ENCODE results near the gene LRRC72.
"Not testable (repeated sequence)": the region's sequence is repeated elsewhere in the genome, so short reads cannot be mapped to it uniquely, and the experiment has no call there.

LRRC72 gene

DNA sequence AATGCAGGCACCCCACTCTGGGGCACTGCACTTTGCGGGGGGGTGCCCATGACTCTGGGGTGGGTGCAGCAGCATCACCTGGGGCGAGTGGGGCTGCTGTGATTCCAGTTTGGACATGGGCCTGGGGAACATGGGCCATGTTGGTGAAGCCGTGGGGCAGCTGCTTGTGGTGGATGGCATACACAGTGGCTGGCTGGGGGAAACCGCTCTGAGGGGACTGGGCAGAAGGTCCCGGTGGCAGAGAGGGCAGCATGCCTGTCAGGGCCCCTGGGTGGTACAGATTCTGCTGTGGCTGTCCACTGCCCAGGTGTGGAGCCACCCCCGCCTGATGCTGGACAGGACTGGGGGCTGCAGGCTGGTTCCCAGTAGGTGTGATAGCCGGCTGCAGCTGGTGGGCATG is 57.2 kb downstream of the LRRC72 start:
- DNase-seq (ENCODE audit: low spot score): no peak

GRCh38 chr7:16585540-16585939 is 58.9 kb downstream of the LRRC72 start:
- no peak for DNase-seq (ENCODE audit: low spot score)

DNA sequence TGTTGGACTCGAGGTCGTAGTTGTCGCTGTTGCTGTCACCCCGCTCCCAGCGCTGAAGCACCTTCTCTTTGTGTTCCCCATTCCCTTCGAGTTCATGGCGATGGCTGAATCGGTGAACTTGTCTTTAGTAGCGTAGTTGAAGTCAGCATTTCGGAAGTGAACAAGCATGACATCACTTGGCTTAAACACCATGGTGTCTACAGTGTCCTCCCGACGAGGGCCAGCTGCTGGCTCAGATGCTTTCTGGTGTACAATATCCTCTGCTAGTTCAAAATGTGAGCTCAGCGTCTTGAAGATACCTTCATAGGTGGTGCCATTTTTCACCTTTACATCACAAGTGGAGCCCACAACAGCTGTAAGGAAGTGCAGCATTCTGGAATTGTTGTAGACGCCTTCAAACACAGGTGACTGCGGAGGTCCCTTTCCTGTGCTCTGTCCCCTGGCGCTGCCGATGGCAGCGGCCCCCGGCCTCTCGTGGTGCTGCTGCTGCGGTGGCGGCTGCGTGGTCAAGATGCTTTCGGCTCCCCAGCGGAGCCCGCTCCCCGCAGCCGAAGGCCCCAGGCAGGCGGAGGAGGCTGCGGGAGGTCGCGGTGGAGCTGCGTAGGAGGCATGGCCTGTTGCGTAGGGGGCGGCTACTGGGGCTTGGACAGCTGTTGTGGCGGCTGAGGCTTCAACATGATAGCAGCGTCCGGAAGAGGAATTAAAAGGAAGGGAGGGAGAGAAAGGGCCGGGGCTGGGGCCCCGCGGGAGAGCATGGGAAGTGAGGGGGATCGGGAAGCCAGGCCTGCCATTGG is 59.7 kb downstream of the LRRC72 start:
- DNase-seq (ENCODE audit: low spot score): no peak

GRCh38 chr7:16587129-16587528 is 60.5 kb downstream of the LRRC72 start:
- DNase-seq (ENCODE audit: low spot score): no peak

DNA sequence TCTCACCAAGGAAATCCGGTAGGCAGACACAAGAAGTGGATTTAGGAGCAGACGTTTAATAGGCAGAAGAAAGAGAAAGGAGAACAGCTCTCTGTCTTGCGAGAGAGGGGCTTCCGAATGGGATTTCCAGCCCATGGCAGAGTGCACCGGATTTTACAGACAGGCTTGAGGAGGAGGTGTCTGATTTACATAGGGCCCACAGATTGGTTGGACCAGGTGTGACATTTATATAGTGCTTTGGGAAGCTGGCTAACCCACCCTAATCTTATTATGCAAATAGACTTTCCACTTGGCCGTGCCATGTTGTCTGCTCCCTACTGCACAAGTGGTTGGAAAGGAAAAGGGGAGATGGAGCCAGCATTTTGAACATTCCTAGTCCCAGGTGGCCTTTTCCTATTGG is 61.2 kb downstream of the LRRC72 start:
- no peak for DNase-seq (ENCODE audit: low spot score)

DNA sequence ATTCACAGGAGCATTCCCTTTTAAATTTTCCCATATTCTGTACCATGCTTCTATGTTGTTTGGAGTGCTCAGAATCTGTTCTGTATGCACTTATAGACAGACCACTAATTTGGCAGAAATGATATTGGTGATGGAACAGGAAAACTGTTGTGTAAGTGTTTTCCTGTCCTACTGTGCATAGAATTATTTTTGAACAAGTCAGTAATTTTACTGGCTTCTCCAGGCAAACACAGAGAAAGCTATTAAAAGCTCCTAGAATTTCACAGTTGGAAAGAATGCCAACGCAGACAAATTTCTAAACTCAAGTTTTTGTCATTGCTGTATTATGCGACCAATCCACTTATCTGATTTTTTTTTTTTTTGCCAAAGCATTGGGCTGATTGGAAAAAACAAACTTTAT is 63.3 kb downstream of the LRRC72 start:
- no peak for DNase-seq (ENCODE audit: low spot score)

DNA sequence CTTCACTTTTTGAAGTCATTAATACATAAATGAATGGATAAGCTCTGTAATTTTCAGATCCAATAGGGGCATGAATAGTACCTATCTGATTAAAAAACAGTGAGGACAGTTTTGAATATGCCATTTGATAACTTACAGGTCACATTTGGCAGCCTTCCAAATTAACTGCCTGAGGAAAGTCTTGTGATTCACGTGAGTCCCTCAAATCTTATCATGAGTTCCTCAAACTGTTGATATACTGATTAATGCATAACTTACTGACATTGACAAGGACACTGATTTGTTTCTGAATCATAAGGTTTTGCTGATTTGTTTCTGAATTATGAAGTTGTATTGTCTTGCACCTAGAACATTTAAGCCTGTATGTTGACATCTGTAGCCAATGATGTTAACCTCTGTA is 63.8 kb downstream of the LRRC72 start:
- DNase-seq (ENCODE audit: low spot score): no peak

- no peak for DNase-seq (ENCODE audit: low spot score)
Observed at GRCh38 chr7:16592395-16592794, 65.8 kb downstream of the LRRC72 start.

- DNase-seq (ENCODE audit: low spot score): no peak
Observed at GRCh38 chr7:16594061-16594460, 67.4 kb downstream of the LRRC72 start.

- DNase-seq (ENCODE audit: low spot score): no peak
Observed at GRCh38 chr7:16594676-16595075, 68.1 kb downstream of the LRRC72 start.

- not testable (repeated sequence) for DNase-seq (ENCODE audit: low spot score)
Observed at GRCh38 chr7:16595596-16595995, 69.0 kb downstream of the LRRC72 start.

- DNase-seq (ENCODE audit: low spot score): no peak
Observed at GRCh38 chr7:16598015-16598414, 71.4 kb downstream of the LRRC72 start.

- no peak for DNase-seq (ENCODE audit: low spot score)
Observed at GRCh38 chr7:16599860-16600259, 73.2 kb downstream of the LRRC72 start.

- DNase-seq (ENCODE audit: low spot score): no peak
Observed at GRCh38 chr7:16603633-16604032, 77.0 kb downstream of the LRRC72 start.

DNA sequence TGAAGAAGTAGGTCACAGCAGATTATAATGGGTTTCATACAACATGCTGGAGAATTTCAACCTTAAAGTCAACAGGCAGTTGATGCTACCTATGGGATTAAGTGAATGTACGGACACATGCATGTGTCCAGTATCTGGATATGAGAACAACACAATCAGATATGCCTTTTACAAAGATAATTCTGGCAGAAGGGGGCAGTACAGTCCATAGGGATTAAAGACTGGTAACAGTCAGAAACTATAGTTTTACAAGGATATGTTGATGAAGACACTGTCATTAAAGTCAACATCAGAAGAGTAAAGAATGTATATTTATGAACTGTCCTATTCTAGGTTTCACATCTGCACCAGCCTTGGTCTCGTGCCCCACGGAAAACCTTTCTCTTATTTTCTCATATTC is 77.4 kb downstream of the LRRC72 start:
- peak; percentile 15 for DNase-seq (ENCODE audit: low spot score)

- DNase-seq (ENCODE audit: low spot score): no peak
Observed at GRCh38 chr7:16606704-16607103, 80.1 kb downstream of the LRRC72 start.

- no peak for DNase-seq (ENCODE audit: low spot score)
Observed at GRCh38 chr7:16609842-16610450, 83.3 kb downstream of the LRRC72 start.

DNA sequence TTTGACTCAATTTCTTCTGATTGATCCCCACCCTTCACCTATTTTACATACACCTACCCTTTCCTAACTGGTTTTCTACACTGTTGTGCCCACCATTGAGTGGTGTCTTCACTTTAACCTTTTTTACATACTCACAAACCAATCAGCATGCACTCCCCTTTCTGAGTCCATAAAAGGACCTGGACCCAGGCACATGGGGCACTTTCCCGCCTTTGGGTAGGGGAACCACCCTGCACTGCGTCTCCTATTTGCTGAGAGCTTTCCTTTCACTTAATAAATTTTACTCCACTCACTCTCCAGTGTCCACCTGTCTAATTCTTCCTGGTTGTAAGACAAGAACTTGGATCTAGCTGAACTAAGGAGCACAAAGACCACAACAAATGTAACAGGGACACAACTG is 85.1 kb downstream of the LRRC72 start:
- DNase-seq (ENCODE audit: low spot score): no peak

GRCh38 chr7:16615228-16615627 is 88.6 kb downstream of the LRRC72 start:
- no peak for DNase-seq (ENCODE audit: low spot score)

GRCh38 chr7:16616122-16616521 is 89.5 kb downstream of the LRRC72 start:
- DNase-seq (ENCODE audit: low spot score): no peak

- DNase-seq (ENCODE audit: low spot score): no peak
Observed at GRCh38 chr7:16616542-16616941, 89.9 kb downstream of the LRRC72 start.

- no peak for DNase-seq (ENCODE audit: low spot score)
Observed at GRCh38 chr7:16619979-16620408, 93.4 kb downstream of the LRRC72 start.

GRCh38 chr7:16626388-16626787 is 99.8 kb downstream of the LRRC72 start:
- no peak for DNase-seq (ENCODE audit: low spot score)

DNA sequence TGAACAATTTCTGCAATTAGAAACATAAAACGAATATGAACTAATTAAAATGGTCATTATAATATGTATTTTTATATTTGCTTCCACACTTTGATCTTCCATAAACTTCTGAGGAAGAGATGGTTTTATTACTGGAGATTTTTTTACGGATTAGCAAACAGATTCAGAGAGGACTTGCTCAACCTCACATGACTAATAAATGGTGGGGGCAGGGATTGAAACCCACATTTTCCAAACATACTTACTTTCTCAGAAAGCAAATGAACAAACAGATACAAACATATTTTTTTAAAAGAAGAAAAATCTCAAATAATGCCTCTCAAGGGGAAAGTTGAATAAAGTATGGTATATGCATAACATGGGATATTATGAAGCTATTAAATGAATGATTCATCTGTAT is 100.6 kb downstream of the LRRC72 start:
- DNase-seq (ENCODE audit: low spot score): no peak

All from SW480 (cell line).